Thymus (tissue), 11 donors: ENCODE data around the gene NTM. TPM values are rescaled to one million over a fixed set of nuclear protein-coding genes. Genes with fewer than 3 reads are reported as not detected.

ENCODE experiments used
- DNase-seq, 9 donors: peaks; one replicate each; pipeline ENCODE4 v3.0.0-alpha.2; 2013; ENCODE audit warnings: low spot score in 9 of 9, low read depth in 6 of 9, missing footprints in 1 of 9
- H3K27ac ChIP-seq, 2 donors: one replicate each; pipeline ENCODE4 v1.5.1; 2013; ENCODE audit warnings: control low read depth in 1 of 2, low read depth in 1 of 2, low read length in 1 of 2, mild to moderate bottlenecking in 1 of 2, moderate library complexity in 1 of 2
- H3K27me3 ChIP-seq, 2 donors: one replicate each; pipeline ENCODE4 v1.5.1; 2013; ENCODE audit warnings: low read length in 1 of 2; ENCODE audit not compliant: control insufficient read depth in 2 of 2, insufficient read depth in 1 of 2
- H3K36me3 ChIP-seq, 2 donors: one replicate each; pipeline ENCODE4 v1.5.1; 2013; ENCODE audit warnings: low read length in 1 of 2, mild to moderate bottlenecking in 1 of 2, moderate library complexity in 1 of 2; ENCODE audit not compliant: control insufficient read depth in 2 of 2, insufficient read depth in 2 of 2
- H3K4me1 ChIP-seq, 2 donors: one replicate each; pipeline ENCODE4 v1.5.1; 2013; ENCODE audit warnings: low read length in 2 of 2; ENCODE audit not compliant: control insufficient read depth in 2 of 2, insufficient read depth in 2 of 2
- H3K4me3 ChIP-seq, 2 donors: one replicate each; pipeline ENCODE4 v1.5.1; 2013; ENCODE audit warnings: low read length in 2 of 2, control low read depth in 1 of 2, mild to moderate bottlenecking in 1 of 2
- H3K9me3 ChIP-seq, 2 donors: one replicate each; pipeline ENCODE4 v1.5.1; 2013; ENCODE audit warnings: low read length in 1 of 2, mild to moderate bottlenecking in 1 of 2; ENCODE audit not compliant: control insufficient read depth in 2 of 2, insufficient read depth in 1 of 2
- WGBS: extraction: QIAGEN DNeasy Blood & Tissue Kit; methylation state at CpG from one replicate; pipeline ENCODE4 v1.1.7; 2013; 5-methylcytosine and 5-hydroxymethylcytosine counted together
- polyA plus RNA-seq: library from polyadenylated mRNA; stranded (reverse); fragments of 200-250 nt; gene quantifications from one replicate; pipeline ENCODE4 v1.2.3, GENCODE V29; 2013
- total RNA-seq: library from RNA; stranded (reverse); fragments of 120-200 nt; gene quantifications from one replicate; pipeline ENCODE4 v1.2.4, GENCODE V29; 2013
- donor health status: healthy.

Gene NTM
- total and polyA plus RNA-seq, 2 donors: 0.18 to 0.47 TPM

DNA sequence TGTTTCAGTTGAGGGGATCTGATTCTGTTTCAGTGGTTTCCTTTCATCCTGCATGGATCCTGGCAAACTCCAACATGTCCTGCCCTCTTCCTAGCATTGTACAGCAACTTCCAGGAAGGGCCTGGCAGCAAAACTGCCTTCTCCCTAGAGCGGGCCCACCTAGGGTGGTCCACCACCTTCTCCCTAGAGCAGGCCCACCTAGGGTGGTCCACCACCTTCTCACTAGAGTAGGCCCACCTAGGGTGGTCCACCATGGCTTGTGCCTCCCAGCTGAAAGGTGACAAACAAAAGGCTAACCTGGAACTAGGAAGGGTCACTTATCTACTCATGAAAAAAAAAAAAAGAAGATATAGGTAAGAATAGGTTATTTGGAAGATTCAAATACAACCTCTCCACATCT, 92.2 kb downstream of the NTM start:
- Histone ChIP-seq H3K4me3 (no peak overlapping the region), H3K27ac (no peak overlapping the region), H3K36me3 (no peaks in the 10 kb centered on the region), H3K9me3 (no peaks in the 10 kb centered on the region), H3K27me3 (peaks cover 0 to 31% of the 10 kb centered on the region in 2 donors), H3K4me1 (no peaks in the 10 kb centered on the region)
- 77% methylated on average over 1 of the region's 1 CpG for WGBS
- no peak for DNase-seq

DNA sequence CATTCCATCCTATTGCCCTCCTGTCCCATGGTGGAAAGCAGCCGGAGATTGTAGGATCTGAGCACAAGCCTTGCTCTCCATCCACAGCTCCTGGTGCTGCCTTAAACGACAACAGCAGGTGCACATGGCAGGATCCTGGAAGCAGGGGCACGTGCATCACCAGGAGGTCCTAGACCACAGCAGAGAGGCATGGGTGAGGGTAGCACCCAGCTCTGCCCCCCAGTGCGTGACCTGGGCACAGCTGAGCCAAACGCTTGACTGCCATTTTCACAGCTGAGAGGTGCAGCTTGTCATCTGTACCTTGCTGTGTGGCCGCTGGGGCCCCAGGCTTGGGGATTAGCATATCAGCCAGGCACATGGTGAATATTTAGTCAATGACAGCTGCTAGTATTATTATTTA, 92.7 kb downstream of the NTM start:
- H3K4me3 ChIP-seq: no peak overlapping the region
- no peak for DNase-seq
- no peaks in the 10 kb centered on the region for H3K36me3 ChIP-seq
- H3K27ac ChIP-seq: no peak overlapping the region
- H3K4me1 ChIP-seq: no peaks in the 10 kb centered on the region
- WGBS: 85% methylated on average over 6 of the region's 6 CpGs
- H3K27me3 ChIP-seq: peaks cover 0 to 33% of the 10 kb centered on the region in 2 donors
- no peaks in the 10 kb centered on the region for H3K9me3 ChIP-seq

DNA sequence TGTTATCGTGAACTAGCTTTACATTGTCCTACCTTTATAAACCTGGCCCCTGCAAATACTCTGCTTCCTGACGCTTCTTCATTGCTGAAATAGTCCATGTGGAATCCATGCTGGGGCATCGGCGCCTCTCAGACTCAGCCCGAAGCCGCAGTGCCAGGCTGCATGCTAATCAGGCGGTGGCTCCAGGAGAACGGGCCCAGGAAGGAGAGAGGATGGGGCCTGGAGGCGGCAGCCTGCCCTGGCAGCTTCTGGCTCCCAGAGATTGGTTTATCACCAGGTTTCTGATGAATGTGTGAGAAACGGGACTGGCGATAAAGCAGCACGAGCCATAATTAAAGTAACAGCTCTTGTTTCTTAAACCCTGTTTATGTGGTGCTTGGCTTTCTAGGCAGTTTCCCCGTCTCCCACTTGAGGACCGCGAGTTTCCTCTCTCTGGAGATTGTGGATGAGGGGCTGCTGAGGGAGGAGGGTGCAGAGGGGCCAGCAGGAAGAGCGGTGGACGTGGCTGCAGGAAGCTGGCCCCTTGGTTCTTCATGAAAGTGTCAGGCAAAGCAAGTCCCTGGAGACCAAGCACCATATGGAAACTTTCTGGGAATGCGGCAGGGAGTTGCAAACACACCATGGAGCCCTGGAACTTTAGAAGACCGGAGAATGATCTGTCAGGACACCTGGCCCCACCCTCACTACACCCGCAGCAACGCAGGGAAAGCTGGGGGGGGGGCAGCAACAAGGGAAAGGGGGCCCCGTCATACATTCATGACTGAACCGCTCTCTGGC, 93.4 kb downstream of the NTM start:
- no peak for DNase-seq
- Histone ChIP-seq H3K27me3 (peaks cover 0 to 33% of the 10 kb centered on the region in 2 donors), H3K4me3 (no peak overlapping the region), H3K9me3 (no peaks in the 10 kb centered on the region), H3K27ac (no peak overlapping the region), H3K4me1 (no peaks in the 10 kb centered on the region), H3K36me3 (no peaks in the 10 kb centered on the region)
- 28% methylated on average over 23 of the region's 23 CpGs for WGBS

DNA sequence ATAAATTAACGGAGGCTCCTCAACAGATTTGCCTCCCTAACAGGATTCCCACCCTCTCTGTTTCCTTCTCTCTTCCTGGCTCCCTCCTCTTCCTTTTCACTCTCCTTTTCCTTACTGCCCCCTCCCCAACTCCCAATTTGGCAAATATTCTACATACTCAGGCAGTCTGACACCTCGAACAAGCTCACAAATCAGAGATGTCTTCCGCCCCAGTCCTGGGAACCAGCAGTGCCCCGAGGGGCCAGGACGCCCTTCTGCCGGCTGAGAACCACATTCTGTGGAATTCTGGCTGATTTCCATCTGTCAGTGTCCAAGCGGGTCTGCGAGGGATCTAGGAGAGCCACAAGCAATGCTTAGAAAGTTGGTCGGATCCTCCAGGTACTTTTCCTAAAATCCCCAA, 94.0 kb downstream of the NTM start:
- Histone ChIP-seq H3K27me3 (peaks cover 0 to 35% of the 10 kb centered on the region in 2 donors), H3K36me3 (no peaks in the 10 kb centered on the region), H3K4me3 (no peak overlapping the region), H3K27ac (no peak overlapping the region), H3K4me1 (no peaks in the 10 kb centered on the region), H3K9me3 (no peaks in the 10 kb centered on the region)
- no peak for DNase-seq
- 40% methylated on average over 9 of the region's 9 CpGs for WGBS

DNA sequence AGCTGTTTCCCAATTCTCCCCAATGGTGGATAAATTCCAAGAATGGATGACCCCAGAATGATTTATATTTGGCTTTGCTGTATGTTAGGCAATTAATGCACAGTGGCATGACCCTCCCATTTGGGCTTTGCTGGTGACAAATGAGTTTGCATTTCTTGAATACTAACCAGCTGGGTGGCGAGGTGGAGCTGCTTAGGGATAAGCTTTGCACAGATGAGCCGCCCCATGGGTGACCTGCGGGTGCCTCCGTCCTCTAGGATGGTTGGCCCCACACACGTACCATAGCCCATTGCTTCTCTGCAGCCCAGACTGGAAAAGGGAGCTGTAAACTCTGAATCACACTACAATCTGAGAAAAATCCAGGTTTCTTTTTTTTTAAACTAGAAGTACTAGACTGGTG, 94.6 kb downstream of the NTM start:
- H3K27me3 ChIP-seq: peaks cover 0 to 35% of the 10 kb centered on the region in 2 donors
- no peak overlapping the region for H3K4me3 ChIP-seq
- no peaks in the 10 kb centered on the region for H3K4me1 ChIP-seq
- H3K36me3 ChIP-seq: no peaks in the 10 kb centered on the region
- WGBS: 95% methylated on average over 5 of the region's 5 CpGs
- no peak overlapping the region for H3K27ac ChIP-seq
- H3K9me3 ChIP-seq: no peaks in the 10 kb centered on the region
- DNase-seq: no peak

DNA sequence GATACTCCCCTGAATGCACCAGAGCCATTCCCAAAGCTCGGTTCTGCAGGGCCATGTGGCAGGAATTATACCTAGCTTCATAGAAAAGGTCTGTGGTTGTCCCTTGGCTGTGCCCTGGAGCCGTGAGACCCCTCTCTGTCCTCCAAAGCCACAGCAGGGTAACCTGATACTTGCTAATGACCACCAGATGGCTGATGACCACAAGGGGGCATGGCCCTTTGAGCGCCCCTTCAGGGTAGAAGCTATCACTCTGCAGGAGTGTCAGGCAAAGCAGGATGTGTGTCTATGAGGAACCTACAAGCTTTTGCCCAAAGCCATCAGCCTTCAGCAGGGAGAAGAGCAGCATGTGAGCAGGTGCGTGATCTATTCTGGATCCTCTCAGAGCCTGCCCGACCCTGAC, 95.3 kb downstream of the NTM start:
- Histone ChIP-seq H3K4me3 (no peak overlapping the region), H3K4me1 (no peaks in the 10 kb centered on the region), H3K9me3 (no peaks in the 10 kb centered on the region), H3K27me3 (peaks cover 0 to 35% of the 10 kb centered on the region in 2 donors), H3K27ac (no peak overlapping the region), H3K36me3 (no peaks in the 10 kb centered on the region)
- DNase-seq: no peak
- WGBS: 48% methylated on average over 5 of the region's 5 CpGs

DNA sequence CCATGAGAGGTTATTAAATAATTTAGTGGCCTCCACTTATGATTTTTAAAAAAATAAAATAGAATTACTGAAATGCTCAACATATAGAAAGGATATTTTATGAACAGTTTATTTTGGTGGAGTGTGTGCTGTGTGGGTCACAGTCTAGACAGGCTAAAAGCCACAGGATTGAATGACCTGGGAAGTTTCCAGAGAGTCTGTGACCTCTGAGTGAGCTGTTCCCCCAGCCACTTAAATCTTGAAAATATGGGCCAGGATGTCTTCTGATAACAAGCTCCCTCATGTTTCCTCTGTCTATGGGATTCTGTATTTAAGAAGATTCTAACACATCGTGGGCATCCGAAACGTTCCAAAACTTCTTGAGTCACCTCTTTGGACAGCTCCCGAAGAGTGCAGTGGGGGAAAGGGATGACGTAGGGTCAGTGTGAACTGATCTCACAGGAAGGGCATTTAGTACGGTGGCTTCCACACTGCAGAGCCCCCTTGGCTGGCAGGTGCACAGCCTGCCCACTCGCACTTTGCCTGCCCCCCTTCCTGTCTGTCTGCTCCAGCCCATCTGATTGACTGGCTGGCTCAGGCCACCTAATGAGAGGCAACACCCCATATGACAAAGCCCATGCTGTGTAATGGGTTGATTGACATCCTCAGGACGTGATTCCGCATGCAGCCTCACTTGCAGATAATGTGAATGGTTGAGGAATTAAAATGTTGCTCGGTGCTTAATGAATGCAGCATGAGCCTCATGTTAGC, 97.4 kb downstream of the NTM start:
- H3K36me3 ChIP-seq: no peaks in the 10 kb centered on the region
- no peak for DNase-seq
- no peak overlapping the region for H3K4me3 ChIP-seq
- no peak overlapping the region for H3K27ac ChIP-seq
- no peaks in the 10 kb centered on the region for H3K4me1 ChIP-seq
- peaks cover 0 to 32% of the 10 kb centered on the region in 2 donors for H3K27me3 ChIP-seq
- WGBS: 70% methylated on average over 10 of the region's 10 CpGs
- no peaks in the 10 kb centered on the region for H3K9me3 ChIP-seq

DNA sequence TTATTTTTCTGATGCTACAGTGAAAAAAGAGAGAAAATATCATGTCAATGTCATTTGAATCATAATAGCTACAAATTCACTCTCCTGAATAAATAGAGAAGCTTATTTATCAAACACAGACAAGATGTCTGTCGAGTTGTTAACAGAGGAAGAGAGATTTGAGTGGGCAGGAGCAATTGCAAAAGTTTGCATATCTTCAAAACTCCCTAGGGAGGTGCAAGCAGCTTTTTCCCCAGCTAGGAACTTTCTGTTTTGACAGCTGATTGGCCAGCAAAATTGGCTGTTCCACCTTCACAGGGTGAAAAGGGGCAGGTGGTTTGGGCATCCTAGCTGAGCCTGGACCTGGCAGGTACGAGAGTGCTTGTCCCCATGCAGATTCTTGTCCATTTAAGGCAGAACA, 98.2 kb downstream of the NTM start:
- WGBS: 48% methylated on average over 2 of the region's 2 CpGs
- Histone ChIP-seq H3K9me3 (no peaks in the 10 kb centered on the region), H3K27me3 (peaks cover 0 to 25% of the 10 kb centered on the region in 2 donors)

DNA sequence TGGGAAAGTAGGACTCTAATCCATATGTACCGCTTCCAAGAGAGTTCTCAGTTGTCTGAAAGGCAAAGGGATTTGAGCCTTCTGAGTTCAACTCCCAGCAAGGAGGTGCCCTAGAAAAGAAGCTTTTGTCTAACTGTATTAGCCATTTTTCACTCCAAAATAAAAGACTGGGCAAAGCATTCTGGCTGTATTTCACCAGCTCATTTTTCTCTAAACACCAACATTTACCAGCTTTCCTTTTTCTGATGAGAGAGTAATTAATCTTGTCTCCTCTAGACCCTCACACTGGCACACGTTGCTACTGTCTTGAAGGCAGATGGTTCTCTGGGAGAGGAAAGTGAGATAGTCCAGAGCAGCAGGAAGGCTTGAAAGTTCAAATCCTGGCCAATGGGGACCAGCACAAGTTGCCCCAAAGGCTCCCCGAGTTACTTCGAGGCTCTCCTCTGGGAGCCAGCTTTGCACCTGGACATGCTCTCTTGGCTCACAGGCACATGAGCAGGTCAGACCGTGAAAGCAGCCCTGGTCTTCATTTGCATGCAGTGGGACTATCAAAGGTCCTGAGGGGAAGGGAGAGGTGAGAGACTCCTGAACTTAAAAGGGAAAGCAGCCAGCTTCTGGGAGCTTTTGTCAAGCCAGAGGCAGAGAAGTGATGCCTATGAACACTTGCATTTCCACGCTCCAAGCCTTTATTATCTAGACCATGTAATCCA, 100.0 kb downstream of the NTM start:
- H3K4me1 ChIP-seq: no peaks in the 10 kb centered on the region
- no peak overlapping the region for H3K4me3 ChIP-seq
- no peak overlapping the region for H3K27ac ChIP-seq
- 60% methylated on average over 6 of the region's 6 CpGs for WGBS
- peaks cover 0 to 9% of the 10 kb centered on the region in 2 donors for H3K27me3 ChIP-seq
- no peaks in the 10 kb centered on the region for H3K36me3 ChIP-seq
- H3K9me3 ChIP-seq: no peaks in the 10 kb centered on the region
- no peak for DNase-seq

More for the DNA sequence above, 98.2 kb downstream of the NTM start:
- Histone ChIP-seq H3K4me1 (no peaks in the 10 kb centered on the region), H3K36me3 (no peaks in the 10 kb centered on the region), H3K4me3 (no peak overlapping the region), H3K27ac (no peak overlapping the region)
- no peak for DNase-seq
